Epidermal melanocyte (primary cell): Measurements from ENCODE around the gene GPR15.
A peak's percentile ranks its signal among the peaks of the same experiment; 100 is the strongest.

ENCODE experiments used
- DNase-seq: peaks from one replicate; pipeline ENCODE4 v3.0.0; 2011; ENCODE audit warnings: low spot score; ENCODE audit not compliant: insufficient read length

Gene GPR15

GRCh38 chr3:98531622-98532274 is at the start of gene GPR15:
Gene GPR15 (plus strand): TSS chr3:98531978. CDS start chr3:98532034, 56 bp downstream.
- DNase-seq: no peak

GRCh38 chr3:98482717-98483482 is 48.9 kb upstream of the GPR15 start:
- DNase-seq: no peak

- DNase-seq: no peak
Observed at GRCh38 chr3:98483626-98484025, 48.2 kb upstream of the GPR15 start.

GRCh38 chr3:98497381-98497780 is 34.4 kb upstream of the GPR15 start, which contains the start of gene OR5K2:
Gene OR5K2 (plus strand): TSS chr3:98497681. CDS start chr3:98497681, 0 bp downstream.
- no peak for DNase-seq

GRCh38 chr3:98500019-98500418 is 31.8 kb upstream of the GPR15 start:
- no peak for DNase-seq

GRCh38 chr3:98501270-98501669 is 30.5 kb upstream of the GPR15 start:
- DNase-seq: no peak

- no peak for DNase-seq
Observed at GRCh38 chr3:98501863-98502576, 29.8 kb upstream of the GPR15 start.

- no peak for DNase-seq
Observed at GRCh38 chr3:98504539-98504938, 27.2 kb upstream of the GPR15 start.

GRCh38 chr3:98508582-98508981 is 23.2 kb upstream of the GPR15 start:
- DNase-seq: no peak

- DNase-seq: no peak
Observed at GRCh38 chr3:98512576-98512975, 19.2 kb upstream of the GPR15 start.

- DNase-seq: no peak
Observed at GRCh38 chr3:98513091-98513511, 18.7 kb upstream of the GPR15 start.

GRCh38 chr3:98513736-98514135 is 18.0 kb upstream of the GPR15 start:
- DNase-seq: no peak

- DNase-seq: no peak
Observed at GRCh38 chr3:98514948-98515347, 16.8 kb upstream of the GPR15 start.

- no peak for DNase-seq
Observed at GRCh38 chr3:98518816-98519215, 13.0 kb upstream of the GPR15 start.

GRCh38 chr3:98519351-98519750 is 12.4 kb upstream of the GPR15 start:
- no peak for DNase-seq

GRCh38 chr3:98521897-98522543 is 9.8 kb upstream of the GPR15 start:
- DNase-seq: peak; percentile 22

GRCh38 chr3:98522544-98523281 is 9.1 kb upstream of the GPR15 start, which contains the start of gene CLDND1:
Gene CLDND1 (minus strand): TSS chr3:98522902. CDS start chr3:98521424, 1,478 bp downstream.
- peak; percentile 90 for DNase-seq

GRCh38 chr3:98525494-98525893 is 6.3 kb upstream of the GPR15 start:
- DNase-seq: no peak

GRCh38 chr3:98528474-98529346 is 3.1 kb upstream of the GPR15 start:
- DNase-seq: no peak
